Right atrium auricular region (tissue), 2 donors: ENCODE results near the gene CTXN1. TPM values are rescaled to one million over a fixed set of nuclear protein-coding genes. Genes with fewer than 3 reads are reported as not detected.

Experiments
- DNase-seq: peaks from one replicate; pipeline ENCODE4 v3.0.0-alpha.2; 2019; ENCODE audit warnings: low spot score
- H3K27ac ChIP-seq, 2 donors: fragments of 200-600 bp; sonication (generic); 1 replicate in 1 of 2; 2 replicates in 1 of 2; pipeline ENCODE4 v1.5.1; 2016 to 2019
- H3K27me3 ChIP-seq, 2 donors: fragments of 200-600 bp; sonication (generic); one replicate each; pipeline versions ENCODE4 v1.5.1 to v1.6.0; 2017 to 2019
- H3K36me3 ChIP-seq: fragments of 200-600 bp; sonication (generic); one replicate; pipeline ENCODE4 v1.5.1; 2016
- H3K4me1 ChIP-seq, 2 donors: fragments of 200-600 bp; sonication (generic); one replicate each; pipeline versions ENCODE4 v1.5.1 to v1.6.0; 2017 to 2019
- H3K4me3 ChIP-seq, 2 donors: fragments of 200-600 bp; sonication (generic); 1 replicate in 1 of 2; 2 replicates in 1 of 2; pipeline ENCODE4 v1.5.1; 2017 to 2019; ENCODE audit warnings: mild to moderate bottlenecking in 1 of 2, moderate library complexity in 1 of 2
- H3K9me3 ChIP-seq, 2 donors: fragments of 200-600 bp; sonication (generic); one replicate each; pipeline ENCODE4 v1.5.1; 2019
- total RNA-seq, 2 donors: library from RNA; depleted of rRNA; stranded (reverse); fragments of >200 nt; gene quantifications; one replicate each; pipeline ENCODE4 v1.1.0, GENCODE V29; 2016
- TF ChIP-seq, protein P1 (sequence below), 2 donors: fragments of 200-600 bp; sonication (generic); IDR thresholded peaks; one replicate each; pipeline ENCODE4 v1.5.1; 2019; ENCODE audit warnings: antibody characterized with exemption in 2 of 2

Gene CTXN1
- total RNA-seq, 2 donors from 2014 or later, result 1.7 to 4.2 TPM

DNA sequence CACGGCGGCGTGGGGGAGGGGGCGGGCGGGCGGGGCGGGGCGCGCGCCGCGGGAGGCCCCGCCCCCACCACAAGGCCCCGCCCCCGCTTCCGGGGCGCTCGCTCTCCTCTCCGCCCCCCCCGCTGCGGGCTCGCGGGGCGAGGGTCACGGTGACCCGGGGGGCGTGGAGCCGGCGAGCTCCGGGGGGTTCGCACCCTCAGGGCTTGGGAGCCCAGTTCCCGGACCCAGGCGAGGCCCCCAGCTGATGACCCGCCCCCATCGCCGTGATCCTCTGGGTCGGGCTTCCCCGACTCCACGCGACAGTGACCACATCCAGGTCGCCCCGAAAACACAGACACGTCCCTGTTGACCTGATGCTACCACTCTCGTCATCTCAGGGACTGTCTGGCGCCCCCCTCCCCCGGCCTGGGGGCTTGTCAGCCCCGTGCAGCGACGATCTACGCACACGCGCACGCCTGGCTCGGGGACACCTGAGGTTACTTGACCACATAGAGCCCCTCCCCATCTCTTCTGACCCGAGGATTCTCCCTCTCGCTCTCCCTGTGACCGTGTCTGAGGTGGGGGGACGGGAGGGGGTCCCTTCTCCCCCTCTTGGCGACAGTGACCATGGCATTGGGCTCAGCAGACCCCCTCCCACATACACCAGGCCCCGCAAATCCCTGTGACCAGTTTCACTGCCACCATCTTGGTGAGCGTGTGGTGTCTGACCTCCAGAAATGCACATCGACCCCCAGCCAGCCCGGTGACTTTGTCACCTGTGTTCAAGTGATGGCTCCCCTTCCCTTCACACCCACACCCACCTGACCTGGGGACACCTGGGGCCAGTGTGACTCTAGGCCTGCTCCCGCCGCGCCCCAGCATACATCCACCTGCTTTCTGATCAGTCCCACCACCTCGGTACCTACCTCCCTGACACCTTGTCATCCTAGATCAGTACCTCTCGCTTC lies 21.6 kb downstream of the CTXN1 start:
- Histone ChIP-seq H3K36me3 (peaks cover 17% of the 10 kb centered on the region), H3K27me3 (no peaks in the 10 kb centered on the region), H3K27ac (peak overlapping the region; percentile 85 to 87), H3K4me1 (peaks cover 0 to 52% of the 10 kb centered on the region in 2 donors), H3K9me3 (no peaks in the 10 kb centered on the region), H3K4me3 (peak overlapping the region; percentile 90 to 94)
- DNase-seq, result no peak
- TF ChIP-seq, protein P1, sequence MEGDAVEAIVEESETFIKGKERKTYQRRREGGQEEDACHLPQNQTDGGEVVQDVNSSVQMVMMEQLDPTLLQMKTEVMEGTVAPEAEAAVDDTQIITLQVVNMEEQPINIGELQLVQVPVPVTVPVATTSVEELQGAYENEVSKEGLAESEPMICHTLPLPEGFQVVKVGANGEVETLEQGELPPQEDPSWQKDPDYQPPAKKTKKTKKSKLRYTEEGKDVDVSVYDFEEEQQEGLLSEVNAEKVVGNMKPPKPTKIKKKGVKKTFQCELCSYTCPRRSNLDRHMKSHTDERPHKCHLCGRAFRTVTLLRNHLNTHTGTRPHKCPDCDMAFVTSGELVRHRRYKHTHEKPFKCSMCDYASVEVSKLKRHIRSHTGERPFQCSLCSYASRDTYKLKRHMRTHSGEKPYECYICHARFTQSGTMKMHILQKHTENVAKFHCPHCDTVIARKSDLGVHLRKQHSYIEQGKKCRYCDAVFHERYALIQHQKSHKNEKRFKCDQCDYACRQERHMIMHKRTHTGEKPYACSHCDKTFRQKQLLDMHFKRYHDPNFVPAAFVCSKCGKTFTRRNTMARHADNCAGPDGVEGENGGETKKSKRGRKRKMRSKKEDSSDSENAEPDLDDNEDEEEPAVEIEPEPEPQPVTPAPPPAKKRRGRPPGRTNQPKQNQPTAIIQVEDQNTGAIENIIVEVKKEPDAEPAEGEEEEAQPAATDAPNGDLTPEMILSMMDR (IDR thresholded peaks at IDR 0.05), result no peak

- peaks cover 17% of the 10 kb centered on the region for H3K36me3 ChIP-seq
- TF ChIP-seq, protein P1 (IDR thresholded peaks at IDR 0.05), result peak in 1 of 2 donors; percentile 83
- peak within 1 kb of the TSS; percentile 85 to 87 for H3K27ac ChIP-seq
- H3K9me3 ChIP-seq, result no peaks in the 10 kb centered on the region
- peak within 1 kb of the TSS; percentile 90 to 94 for H3K4me3 ChIP-seq
- peaks cover 0 to 48% of the 10 kb centered on the region in 2 donors for H3K4me1 ChIP-seq
- H3K27me3 ChIP-seq, result no peaks in the 10 kb centered on the region
- peak; percentile 100 for DNase-seq
These were observed 22.5 kb downstream of the CTXN1 start, which contains the start of gene MAP2K7 for GRCh38 chr19:7903244-7904073. MAP2K7 (plus strand) TSS chr19:7903877; CDS start chr19:7903945, 68 bp downstream.

DNA sequence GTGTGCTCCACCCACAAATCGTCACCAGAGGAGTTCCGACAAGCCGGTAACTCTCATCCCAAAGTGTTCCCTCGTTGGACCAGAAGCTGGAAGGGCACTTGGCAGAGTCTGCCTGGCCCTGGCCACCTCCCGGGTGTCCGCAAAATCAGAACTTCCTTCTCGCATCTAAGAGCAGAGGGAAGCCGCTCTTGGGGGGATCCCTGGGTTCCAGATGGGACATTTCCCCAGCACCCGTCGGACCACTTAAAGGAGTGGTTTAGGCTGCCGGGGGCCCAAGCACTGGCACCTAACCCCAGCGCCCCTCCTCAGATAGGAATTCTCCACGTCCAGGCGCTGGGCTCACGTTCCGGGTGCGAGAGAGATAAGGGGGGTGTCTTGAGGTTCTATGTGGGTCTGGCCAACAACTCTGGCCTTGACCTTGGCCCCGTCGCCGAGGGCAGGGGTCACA lies 23.1 kb downstream of the CTXN1 start:
- TF ChIP-seq, protein P1 (IDR thresholded peaks at IDR 0.05), result no peak
- no peaks in the 10 kb centered on the region for H3K27me3 ChIP-seq
- peak overlapping the region; percentile 77 to 85 for H3K27ac ChIP-seq
- H3K9me3 ChIP-seq, result no peaks in the 10 kb centered on the region
- peaks cover 0 to 42% of the 10 kb centered on the region in 2 donors for H3K4me1 ChIP-seq
- DNase-seq, result no peak
- H3K36me3 ChIP-seq, result peaks cover 17% of the 10 kb centered on the region
- H3K4me3 ChIP-seq, result peak overlapping the region; percentile 40 to 90

- Histone ChIP-seq H3K9me3 (no peaks in the 10 kb centered on the region), H3K36me3 (peaks cover 11% of the 10 kb centered on the region), H3K4me3 (no peak overlapping the region), H3K27me3 (no peaks in the 10 kb centered on the region), H3K27ac (no peak overlapping the region), H3K4me1 (peaks cover 0 to 30% of the 10 kb centered on the region in 2 donors)
- DNase-seq, result no peak
- TF ChIP-seq, protein P1 (IDR thresholded peaks at IDR 0.05), result no peak
These were observed 24.6 kb downstream of the CTXN1 start for GRCh38 chr19:7901337-7901736.

- H3K4me1 ChIP-seq, result peaks cover 0 to 26% of the 10 kb centered on the region in 2 donors
- H3K27me3 ChIP-seq, result no peaks in the 10 kb centered on the region
- peaks cover 7% of the 10 kb centered on the region for H3K36me3 ChIP-seq
- H3K9me3 ChIP-seq, result no peaks in the 10 kb centered on the region
- TF ChIP-seq, protein P1 (IDR thresholded peaks at IDR 0.05), result no peak
- H3K4me3 ChIP-seq, result no peak overlapping the region
- DNase-seq, result no peak
- H3K27ac ChIP-seq, result no peak overlapping the region
These were observed 25.0 kb downstream of the CTXN1 start for GRCh38 chr19:7900931-7901330.
